ENCODE data around the gene CCSAP.

DNA sequence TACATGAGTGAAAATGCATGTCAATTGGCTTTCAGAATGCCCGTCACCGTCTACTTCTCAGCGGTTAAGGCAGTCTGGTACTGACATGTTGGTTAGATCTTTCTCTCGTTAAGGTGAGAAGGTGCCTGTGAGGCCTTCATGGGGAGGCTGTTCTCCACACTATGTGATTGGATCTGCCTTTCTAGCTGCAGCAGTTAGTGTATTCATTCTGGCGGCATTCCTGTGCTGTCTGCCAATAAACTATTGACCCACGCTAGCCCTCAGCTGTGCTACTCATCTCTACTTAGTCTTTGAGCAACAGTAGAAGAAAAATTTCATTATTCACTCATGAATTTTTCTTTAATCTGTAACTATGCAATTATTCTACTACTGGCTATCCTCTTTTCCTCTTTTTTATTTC, 32.0 kb downstream of the CCSAP start:
- TF ChIP-seq, protein P1, sequence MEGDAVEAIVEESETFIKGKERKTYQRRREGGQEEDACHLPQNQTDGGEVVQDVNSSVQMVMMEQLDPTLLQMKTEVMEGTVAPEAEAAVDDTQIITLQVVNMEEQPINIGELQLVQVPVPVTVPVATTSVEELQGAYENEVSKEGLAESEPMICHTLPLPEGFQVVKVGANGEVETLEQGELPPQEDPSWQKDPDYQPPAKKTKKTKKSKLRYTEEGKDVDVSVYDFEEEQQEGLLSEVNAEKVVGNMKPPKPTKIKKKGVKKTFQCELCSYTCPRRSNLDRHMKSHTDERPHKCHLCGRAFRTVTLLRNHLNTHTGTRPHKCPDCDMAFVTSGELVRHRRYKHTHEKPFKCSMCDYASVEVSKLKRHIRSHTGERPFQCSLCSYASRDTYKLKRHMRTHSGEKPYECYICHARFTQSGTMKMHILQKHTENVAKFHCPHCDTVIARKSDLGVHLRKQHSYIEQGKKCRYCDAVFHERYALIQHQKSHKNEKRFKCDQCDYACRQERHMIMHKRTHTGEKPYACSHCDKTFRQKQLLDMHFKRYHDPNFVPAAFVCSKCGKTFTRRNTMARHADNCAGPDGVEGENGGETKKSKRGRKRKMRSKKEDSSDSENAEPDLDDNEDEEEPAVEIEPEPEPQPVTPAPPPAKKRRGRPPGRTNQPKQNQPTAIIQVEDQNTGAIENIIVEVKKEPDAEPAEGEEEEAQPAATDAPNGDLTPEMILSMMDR (IDR thresholded peaks at IDR 0.05; ENCODE audit: insufficient read depth, low read depth, low read length): no peak
- TF ChIP-seq EZH2 (IDR thresholded peaks at IDR 0.05; ENCODE audit: insufficient read depth, low read length): no peak

Measured in astrocyte (in vitro differentiated cells and primary cell).